Nephron progenitor cell (in vitro differentiated cells): ENCODE results near the gene MFSD6L.

ENCODE experiments used
- DNase-seq: peaks from one replicate; pipeline ENCODE4 v3.0.0; 2021
- H3K27ac Mint-ChIP-seq: 2 replicates; pipeline ENCODE4 v1.8.0; 2021; ENCODE audit warnings: mild to moderate bottlenecking, moderate library complexity, mixed read lengths
- H3K27me3 Mint-ChIP-seq: 2 replicates; pipeline ENCODE4 v1.8.0; 2021; ENCODE audit warnings: mild to moderate bottlenecking, low read depth, mixed read lengths; ENCODE audit not compliant: poor library complexity
- H3K36me3 Mint-ChIP-seq: 2 replicates; pipeline ENCODE4 v1.8.0; 2021; ENCODE audit warnings: low read depth, mixed read lengths
- H3K4me1 Mint-ChIP-seq: 2 replicates; pipeline ENCODE4 v1.8.0; 2021; ENCODE audit warnings: mixed read lengths
- H3K4me3 Mint-ChIP-seq: 2 replicates; pipeline ENCODE4 v1.8.0; 2021; ENCODE audit warnings: mild to moderate bottlenecking, moderate library complexity, mixed read lengths
- H3K9me3 Mint-ChIP-seq: 2 replicates; pipeline ENCODE4 v1.8.0; 2021; ENCODE audit warnings: mild to moderate bottlenecking, moderate library complexity, mixed read lengths
- TF ChIP-seq, protein P1 (sequence below): fragments of 200-600 bp; sonication (generic); IDR thresholded peaks from 2 replicates; pipeline ENCODE4 v1.5.0; 2021; ENCODE audit warnings: antibody characterized with exemption

MFSD6L gene

DNA sequence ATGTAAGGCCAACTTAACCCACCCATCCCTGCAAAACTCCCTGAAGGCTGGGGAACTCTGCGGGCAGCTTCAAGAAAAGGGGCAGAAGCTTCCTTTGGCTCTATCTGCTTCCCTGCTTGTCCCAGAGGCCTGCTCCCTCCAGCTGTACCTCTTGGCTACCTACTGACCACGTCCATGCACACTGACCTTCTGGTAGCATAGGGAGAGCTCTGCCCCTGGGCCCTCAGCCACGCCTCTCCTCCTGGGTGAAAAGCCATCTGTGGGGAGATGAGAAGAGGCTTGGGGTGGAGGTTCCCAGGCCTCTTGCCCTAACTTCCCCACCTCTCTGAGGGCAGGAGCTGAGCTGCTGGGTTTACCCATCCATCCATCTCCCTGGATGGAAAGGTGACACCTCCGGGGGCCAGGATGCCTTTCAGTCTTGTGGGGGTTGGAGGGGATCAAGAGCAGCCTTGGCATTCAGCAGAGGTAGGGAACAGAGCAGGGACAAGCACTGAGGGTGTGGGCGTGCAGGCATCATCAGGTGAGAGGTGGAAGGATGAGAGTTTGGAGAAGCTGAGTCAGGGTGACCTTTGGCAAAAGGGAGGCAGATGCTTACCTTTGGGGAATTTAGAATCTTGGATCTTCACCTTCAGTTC is 23.4 kb upstream of the MFSD6L start:
- no peak overlapping the region for H3K27ac Mint-ChIP-seq
- TF ChIP-seq, protein P1, sequence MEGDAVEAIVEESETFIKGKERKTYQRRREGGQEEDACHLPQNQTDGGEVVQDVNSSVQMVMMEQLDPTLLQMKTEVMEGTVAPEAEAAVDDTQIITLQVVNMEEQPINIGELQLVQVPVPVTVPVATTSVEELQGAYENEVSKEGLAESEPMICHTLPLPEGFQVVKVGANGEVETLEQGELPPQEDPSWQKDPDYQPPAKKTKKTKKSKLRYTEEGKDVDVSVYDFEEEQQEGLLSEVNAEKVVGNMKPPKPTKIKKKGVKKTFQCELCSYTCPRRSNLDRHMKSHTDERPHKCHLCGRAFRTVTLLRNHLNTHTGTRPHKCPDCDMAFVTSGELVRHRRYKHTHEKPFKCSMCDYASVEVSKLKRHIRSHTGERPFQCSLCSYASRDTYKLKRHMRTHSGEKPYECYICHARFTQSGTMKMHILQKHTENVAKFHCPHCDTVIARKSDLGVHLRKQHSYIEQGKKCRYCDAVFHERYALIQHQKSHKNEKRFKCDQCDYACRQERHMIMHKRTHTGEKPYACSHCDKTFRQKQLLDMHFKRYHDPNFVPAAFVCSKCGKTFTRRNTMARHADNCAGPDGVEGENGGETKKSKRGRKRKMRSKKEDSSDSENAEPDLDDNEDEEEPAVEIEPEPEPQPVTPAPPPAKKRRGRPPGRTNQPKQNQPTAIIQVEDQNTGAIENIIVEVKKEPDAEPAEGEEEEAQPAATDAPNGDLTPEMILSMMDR, result no peak
- DNase-seq, result no peak
- peaks cover 19% of the 10 kb centered on the region for H3K9me3 Mint-ChIP-seq
- no peaks in the 10 kb centered on the region for H3K36me3 Mint-ChIP-seq
- peaks cover 5% of the 10 kb centered on the region for H3K4me1 Mint-ChIP-seq
- peaks cover 49% of the 10 kb centered on the region for H3K27me3 Mint-ChIP-seq
- no peak overlapping the region for H3K4me3 Mint-ChIP-seq

DNA sequence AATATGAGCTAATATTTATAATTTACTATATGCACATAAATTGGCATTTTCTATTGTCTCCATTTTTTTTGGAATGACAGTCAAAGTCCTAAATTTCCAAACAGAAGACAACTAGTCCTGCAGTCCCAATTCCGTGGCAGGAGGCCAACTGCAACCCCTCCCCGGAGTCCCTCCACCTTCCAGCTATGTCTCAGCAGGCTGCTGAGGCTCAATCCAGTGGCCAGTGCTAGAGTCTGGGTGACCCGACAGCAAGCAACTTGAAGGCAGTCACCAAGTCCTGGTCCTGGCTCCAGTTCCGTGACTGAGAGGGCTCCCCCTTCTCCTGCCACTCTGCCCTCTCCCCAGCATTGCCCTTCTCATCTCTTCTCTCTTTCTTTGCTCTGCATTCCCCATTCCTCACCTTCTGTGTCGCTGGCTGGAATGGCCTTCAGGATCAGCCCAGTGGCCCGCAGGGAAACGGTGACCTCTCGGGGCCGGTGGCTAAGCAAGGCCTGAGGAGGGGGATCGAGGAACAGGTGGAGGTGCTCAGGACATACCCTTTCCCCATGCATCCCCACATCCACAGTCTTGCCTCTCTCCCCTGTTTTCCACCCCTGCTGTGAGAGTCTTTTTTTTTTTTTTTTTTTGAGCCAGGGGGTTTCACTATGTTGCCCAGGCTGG is 22.4 kb upstream of the MFSD6L start:
- TF ChIP-seq, protein P1, result no peak
- H3K9me3 Mint-ChIP-seq, result peaks cover 19% of the 10 kb centered on the region
- H3K36me3 Mint-ChIP-seq, result no peaks in the 10 kb centered on the region
- H3K27ac Mint-ChIP-seq, result no peak overlapping the region
- no peak overlapping the region for H3K4me3 Mint-ChIP-seq
- DNase-seq, result no peak
- H3K4me1 Mint-ChIP-seq, result no peaks in the 10 kb centered on the region
- peaks cover 48% of the 10 kb centered on the region for H3K27me3 Mint-ChIP-seq

DNA sequence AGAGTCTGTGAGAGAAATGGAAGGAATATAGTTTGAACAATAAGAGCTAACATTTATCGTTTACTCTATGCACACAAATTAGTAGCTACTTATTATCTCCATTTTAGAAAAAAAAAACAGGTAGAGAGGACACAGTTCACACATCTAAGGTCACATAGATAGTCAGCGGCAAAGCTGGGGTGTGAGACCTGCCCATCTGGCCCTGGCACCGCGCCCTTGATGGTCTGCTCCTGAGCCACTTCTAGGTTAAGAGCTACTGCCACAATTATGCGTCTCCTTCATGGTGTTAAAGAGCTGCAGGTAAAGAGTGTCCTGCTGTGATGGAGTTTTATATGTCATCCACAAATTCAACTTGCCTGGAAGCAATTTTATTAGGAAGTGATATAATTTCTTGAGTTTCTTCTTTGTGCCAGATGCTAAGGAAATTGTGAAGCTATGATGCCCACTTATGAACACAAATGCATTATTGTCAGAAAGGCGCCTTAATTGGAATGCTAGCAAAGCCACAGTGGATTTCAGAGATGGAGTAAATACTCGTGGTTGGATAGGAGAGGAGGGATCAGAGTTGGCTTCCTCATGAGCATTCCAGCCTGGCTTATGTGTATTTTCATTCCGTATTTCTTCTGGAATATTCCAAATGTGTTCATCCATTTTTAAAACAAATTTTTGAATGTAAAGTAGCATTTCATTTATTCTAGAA is 21.3 kb upstream of the MFSD6L start:
- Mint-ChIP-seq H3K27ac (no peak overlapping the region), H3K36me3 (no peaks in the 10 kb centered on the region), H3K4me1 (no peaks in the 10 kb centered on the region), H3K27me3 (peaks cover 49% of the 10 kb centered on the region), H3K9me3 (peaks cover 19% of the 10 kb centered on the region), H3K4me3 (no peak overlapping the region)
- no peak for DNase-seq
- TF ChIP-seq, protein P1, result no peak

DNA sequence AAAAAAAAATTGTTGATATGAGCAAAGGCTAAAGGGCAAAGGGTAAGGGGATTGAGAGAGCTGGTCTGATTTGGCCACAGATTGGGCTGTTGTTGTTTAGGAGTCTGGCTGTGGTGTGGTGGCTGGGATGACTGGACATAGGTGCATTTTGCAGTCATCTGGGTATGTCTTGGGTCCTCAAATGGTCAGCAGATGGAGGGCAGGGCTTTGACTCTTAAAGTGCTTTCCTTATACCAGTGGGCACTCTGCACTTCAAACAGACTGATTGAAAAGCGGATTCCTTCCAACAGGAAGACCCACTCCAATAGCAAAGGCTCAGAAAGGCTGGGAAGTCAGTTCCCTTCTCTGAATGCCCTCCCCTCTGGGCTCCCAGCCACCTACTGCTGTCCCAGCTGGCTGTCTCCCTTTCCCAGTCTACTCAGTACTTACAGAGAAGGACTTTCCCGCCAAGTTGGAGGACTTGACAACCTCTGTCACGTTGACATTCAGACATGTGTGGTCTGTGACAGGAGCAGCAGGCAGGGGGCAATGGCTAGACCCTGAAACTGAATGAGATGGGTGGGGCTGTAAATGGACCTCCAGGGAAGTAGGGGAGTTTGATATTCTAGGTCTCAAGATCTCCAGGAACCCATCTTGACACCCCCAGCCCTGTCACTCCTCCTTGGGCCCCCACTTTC is 19.6 kb upstream of the MFSD6L start:
- TF ChIP-seq, protein P1, result no peak
- Mint-ChIP-seq H3K4me3 (no peak overlapping the region), H3K36me3 (no peaks in the 10 kb centered on the region), H3K27ac (no peak overlapping the region), H3K9me3 (peaks cover 13% of the 10 kb centered on the region), H3K27me3 (peaks cover 65% of the 10 kb centered on the region), H3K4me1 (no peaks in the 10 kb centered on the region)
- DNase-seq, result no peak

DNA sequence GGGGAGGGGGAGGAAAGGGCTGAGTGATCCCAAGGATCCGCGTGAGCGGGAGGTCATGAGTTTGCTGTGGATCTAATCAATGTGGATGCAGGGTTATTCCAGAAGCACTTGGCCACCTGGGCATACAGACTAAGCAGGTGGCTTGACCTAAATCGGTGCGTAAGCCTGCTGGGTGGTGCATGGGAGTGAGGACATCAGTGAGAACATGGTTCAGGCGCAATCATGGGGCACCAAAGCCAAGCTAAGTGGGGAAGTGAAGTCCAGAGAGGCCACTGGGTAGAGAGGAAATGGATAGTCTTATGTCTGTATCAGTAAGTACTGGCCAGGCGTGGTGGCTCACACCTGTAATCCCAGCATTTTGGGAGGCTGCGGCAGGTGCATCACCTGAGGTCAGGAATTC is 18.9 kb upstream of the MFSD6L start:
- DNase-seq, result no peak
- H3K36me3 Mint-ChIP-seq, result no peaks in the 10 kb centered on the region
- no peaks in the 10 kb centered on the region for H3K4me1 Mint-ChIP-seq
- H3K9me3 Mint-ChIP-seq, result peaks cover 15% of the 10 kb centered on the region
- H3K27me3 Mint-ChIP-seq, result peaks cover 65% of the 10 kb centered on the region
- H3K4me3 Mint-ChIP-seq, result no peak overlapping the region
- H3K27ac Mint-ChIP-seq, result no peak overlapping the region
- TF ChIP-seq, protein P1, result no peak
